GM10266 (cell line): ENCODE measurements around the gene SND1.

Experiments
- DNase-seq: peaks from one replicate; pipeline ENCODE4 v3.0.0; 2012; ENCODE audit errors: extremely low spot score
- TF ChIP-seq, protein P1 (sequence below): IDR thresholded peaks from 2 replicates; pipeline ENCODE4 v1.5.1; 2012; ENCODE audit warnings: mild to moderate bottlenecking, low read depth; ENCODE audit not compliant: control insufficient read depth, insufficient read depth; ENCODE audit errors: missing control alignments

Gene SND1

DNA sequence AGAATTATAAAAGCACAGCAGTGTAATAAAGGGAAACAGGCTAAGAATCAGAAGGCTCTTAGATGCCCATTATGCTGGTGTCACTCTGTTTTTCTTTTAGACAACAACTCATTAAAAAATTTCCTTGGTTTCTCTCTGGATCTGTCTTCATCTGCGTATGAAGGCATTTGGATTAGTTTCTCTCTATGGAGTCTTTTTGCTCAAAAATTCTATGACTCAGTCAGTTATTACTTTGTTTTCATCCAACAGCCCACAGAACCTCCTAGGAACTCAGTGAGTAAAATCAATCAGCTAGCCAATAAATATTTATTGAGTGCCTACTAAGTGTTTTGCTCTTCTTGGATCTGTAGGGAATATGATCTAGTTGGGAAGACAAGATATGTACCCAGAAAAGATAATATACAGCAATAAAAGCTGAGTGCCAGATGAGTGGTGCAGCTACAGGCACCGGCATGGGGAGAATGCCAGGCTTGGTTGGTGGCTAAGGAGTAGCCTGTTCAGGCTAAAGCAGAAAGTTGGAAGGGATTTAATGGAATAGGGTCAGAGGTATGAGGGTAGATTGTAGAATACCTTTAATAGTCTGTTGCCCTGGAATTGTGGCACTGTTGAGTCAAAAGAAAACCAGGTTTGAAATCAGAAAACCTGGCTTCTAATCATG lies 223.1 kb downstream of the SND1 start:
- TF ChIP-seq, protein P1, sequence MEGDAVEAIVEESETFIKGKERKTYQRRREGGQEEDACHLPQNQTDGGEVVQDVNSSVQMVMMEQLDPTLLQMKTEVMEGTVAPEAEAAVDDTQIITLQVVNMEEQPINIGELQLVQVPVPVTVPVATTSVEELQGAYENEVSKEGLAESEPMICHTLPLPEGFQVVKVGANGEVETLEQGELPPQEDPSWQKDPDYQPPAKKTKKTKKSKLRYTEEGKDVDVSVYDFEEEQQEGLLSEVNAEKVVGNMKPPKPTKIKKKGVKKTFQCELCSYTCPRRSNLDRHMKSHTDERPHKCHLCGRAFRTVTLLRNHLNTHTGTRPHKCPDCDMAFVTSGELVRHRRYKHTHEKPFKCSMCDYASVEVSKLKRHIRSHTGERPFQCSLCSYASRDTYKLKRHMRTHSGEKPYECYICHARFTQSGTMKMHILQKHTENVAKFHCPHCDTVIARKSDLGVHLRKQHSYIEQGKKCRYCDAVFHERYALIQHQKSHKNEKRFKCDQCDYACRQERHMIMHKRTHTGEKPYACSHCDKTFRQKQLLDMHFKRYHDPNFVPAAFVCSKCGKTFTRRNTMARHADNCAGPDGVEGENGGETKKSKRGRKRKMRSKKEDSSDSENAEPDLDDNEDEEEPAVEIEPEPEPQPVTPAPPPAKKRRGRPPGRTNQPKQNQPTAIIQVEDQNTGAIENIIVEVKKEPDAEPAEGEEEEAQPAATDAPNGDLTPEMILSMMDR = no peak
- DNase-seq = no peak

DNA sequence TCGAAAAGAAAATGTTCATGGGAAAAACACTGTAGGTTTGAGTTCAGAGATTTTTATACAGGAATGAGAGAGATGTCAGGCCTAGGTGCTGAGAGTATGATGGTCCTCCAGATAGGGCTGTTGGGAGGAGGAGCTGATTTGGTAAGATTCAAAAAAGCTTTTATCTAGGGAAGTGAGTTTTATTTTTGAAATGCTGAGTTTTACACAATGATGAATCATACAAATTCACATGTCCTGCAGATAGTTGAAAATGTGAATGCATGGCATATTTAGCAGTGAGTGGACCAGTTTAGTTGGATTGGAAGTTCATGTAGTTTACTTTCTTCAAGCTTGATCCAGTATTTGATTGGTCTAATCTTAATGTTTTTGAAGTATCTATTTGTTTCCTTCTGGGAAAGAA lies 224.4 kb downstream of the SND1 start:
- no peak for DNase-seq
- TF ChIP-seq, protein P1 = no peak

DNA sequence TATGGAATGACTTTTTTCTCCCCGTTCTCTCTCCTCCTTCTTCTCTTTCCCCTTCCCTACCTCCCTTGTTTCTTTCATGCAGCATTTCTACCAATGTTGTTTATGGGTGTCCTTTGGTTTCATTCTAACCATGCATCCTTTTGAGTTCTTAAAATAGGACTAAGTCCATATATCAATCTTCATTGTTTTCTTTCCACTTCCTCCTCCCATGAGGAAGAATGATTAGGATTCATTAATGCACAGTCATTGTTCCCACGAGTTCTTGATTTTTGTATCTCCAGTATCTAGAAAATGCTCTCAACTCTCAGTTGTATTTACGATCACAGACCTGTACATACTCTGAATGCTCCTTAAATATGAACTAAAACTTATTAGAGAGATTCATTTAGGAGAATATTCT lies 226.0 kb downstream of the SND1 start:
- TF ChIP-seq, protein P1 = no peak
- DNase-seq = no peak

DNA sequence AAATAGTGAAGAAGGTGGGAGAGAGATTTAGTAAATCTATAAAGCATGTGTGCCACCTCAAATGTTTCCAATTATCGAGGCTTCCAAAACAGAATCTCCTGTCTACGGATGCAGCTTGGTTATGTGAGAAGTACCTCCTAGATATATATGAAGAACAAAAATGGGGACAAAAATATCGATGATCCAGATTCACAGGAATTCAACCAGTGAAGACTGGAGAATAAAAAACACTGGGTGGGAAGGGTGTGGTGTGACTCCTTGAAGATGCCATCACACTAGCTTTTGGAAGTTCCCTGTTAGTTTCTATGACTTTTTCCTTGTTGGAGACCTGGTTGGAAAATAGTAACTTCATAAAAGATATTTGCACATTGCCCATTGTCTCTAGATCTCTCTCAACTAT lies 226.8 kb downstream of the SND1 start:
- no peak for DNase-seq

DNA sequence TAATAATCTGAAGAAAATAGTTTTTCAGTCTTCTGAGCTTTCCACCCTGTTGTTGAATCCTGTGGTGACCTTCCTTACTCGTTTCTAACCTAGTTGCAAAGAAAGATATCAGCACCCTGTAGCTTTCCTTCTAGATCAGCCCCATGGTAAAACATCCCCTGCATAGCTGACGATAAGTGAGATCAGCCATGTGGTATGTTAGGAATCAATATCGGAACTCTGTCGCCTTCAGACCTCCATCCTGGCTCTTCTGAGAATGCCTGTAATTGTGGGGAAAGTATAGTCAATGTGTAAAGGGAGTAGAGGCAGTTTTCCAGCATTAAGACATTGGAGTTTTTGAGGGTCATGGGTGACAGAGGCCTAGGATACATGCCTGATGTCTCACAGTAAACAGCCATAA lies 227.4 kb downstream of the SND1 start:
- DNase-seq = no peak
- TF ChIP-seq, protein P1 = no peak

More for the DNA sequence above, 226.8 kb downstream of the SND1 start:
- TF ChIP-seq, protein P1 = no peak

DNA sequence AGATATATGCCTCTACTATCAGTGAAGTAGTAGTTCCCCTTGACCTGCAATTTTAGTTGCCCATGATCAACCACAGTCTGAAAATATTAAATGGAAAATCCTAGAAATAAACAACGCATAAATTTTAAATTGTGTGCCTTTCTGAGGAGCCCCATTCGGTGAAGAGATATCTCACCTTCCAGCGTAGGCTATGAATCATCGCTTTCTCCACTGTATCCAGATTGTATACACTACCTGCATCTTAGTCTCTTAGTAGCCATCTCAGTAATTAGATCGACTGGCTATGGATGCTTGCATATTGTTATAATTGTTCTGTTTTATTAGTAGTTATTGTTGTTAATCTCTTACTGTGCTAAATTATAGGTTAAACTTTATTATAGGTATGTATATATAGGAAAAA lies 227.9 kb downstream of the SND1 start:
- TF ChIP-seq, protein P1 = no peak

DNA sequence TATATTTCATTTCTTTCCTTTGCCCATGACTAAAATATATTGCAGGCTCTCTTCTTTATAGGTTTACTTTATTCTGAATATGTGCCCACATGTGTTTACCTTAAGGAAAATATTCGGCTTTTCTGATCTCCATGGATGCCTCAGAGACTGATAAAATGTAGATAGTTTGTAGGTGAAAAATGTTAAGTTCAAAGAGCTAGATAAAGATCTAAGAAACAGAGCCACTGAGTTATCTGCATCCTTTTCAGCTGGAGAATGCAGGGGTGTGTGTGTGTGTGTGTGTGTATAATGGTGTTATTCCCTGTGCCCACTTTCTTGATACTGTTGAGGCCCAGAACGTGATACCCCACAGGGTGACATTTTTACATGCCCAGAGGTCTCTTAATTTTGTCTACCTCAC lies 228.5 kb downstream of the SND1 start:
- DNase-seq = no peak
- TF ChIP-seq, protein P1 = no peak

More for the DNA sequence above, 227.9 kb downstream of the SND1 start:
- DNase-seq = no peak
